Globus pallidus (tissue), 1 donor: ENCODE measurements around the gene SELENOM.

Source experiments
- DNase-seq: peaks from one replicate; pipeline ENCODE4 v3.0.0-alpha.2; 2015; ENCODE audit warnings: low spot score

SELENOM gene

DNA sequence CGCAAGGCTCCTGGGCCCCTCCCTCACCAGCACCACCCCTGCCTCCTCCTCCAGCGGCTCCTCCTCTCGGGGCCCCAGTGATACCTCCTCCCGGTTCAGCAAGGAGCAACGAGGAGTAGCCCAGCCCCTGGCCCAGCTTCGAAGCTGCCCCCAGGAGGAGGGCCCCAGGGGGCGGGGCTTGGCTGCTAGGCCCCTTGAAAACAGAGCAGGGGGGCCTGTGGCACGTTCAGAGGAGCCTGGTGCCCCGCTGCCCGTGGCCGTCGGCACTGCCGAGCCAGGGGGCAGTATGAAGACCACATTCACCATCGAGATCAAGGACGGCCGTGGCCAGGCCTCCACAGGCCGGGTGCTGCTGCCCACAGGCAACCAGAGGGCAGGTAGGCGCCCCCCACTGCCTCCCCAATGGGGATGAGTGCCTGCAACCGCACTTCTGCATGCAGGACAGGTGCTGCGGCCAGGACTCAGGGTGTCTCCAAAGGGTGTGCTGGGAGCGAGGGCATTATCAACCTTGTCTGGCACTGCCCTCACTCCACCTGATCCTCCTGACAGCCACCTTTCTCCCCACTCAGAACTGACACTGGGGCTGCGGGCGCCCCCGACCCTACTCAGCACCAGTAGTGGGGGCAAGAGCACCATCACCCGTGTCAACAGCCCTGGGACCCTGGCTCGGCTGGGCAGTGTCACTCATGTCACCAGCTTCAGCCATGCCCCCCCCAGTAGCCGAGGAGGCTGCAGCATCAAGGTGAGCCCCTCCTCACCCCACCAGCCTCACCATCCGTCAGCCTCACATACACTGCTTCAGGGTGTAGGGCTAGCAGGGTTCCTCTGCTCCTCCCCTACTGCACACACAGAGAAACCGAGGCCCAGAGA is 16.0 kb downstream of the SELENOM start:
- DNase-seq = no peak

DNA sequence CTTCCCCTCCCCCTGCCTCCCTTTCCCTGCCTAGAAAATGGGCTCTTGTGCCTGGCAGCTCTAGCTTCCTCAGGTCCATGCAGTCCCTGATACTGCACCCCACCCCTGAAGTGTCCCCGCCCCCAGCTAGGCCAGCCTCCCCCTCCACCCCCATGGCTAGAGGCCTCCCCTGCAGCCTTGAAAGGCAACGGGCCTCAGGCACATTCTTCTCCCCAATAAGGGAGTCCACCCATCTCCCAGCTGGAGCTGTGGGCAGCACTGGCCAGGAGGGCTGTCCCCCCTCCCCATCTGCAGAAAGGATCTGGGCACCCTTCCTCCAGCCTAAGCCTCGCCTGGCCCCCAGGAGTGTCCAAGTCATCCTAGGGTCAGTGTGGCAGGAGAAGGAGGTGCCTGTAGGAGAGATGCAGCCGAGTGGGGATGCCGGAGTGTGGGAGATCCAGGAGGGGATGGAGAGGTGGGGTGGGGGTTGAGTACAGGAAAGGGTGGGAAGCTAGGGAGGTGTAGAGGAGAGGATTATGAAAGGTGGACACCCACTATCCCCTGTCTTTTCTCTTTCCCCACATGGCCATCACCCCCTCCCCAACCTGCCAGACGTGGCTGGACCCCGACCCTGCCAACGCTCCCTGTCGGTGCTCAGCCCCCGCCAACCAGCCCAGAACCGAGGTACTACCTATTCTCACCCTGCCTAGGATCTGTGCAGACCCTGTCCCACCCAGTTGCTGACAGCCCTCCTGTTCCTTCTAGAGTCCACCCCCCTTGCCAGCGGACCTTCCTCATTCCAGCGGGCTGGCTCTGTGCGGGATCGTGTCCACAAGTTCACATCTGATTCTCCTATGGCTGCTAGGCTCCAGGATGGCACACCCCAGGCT is 16.9 kb downstream of the SELENOM start:
- DNase-seq = no peak

DNA sequence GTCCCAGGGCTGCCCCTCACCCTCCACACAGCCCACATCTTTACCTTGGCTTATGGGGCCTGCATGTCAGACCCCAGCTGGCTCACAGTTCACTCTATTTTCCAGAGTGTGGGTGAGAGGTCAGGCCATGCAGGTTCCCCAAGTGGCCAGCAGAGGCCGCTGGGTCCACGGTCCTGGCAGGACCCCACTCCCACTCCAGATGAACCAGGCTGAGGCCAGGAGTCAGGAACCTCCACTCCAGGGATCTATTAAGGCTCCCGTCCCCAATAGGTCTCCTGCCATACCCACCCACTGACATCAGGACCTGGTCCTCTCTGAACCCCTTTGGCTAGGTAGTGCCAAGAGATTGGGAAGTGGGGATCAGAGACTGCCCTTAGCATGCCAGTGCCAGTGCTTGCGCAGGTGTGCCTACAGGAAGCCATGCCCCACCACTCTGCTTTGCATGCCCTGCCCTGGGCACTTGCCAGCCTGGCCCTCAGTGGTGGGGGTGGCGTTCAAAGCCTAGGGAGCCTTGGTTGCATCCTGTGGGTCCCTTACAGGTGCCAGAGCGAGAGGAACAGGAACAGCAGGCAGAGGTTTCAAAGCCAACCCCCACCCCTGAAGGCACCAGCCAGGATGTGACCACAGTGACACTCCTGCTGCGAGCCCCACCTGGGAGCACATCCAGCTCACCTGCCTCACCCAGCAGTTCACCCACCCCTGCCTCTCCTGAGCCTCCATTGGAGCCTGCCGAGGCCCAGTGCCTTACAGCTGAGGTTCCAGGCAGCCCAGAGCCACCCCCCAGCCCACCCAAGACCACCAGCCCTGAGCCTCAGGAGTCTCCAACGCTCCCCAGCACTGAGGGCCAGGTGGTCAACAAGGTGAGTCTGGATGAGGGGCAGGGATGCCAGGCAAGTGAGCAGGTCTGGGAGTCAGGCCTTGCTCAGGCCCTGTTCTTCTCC is 17.9 kb downstream of the SELENOM start:
- peak; percentile 65 for DNase-seq

DNA sequence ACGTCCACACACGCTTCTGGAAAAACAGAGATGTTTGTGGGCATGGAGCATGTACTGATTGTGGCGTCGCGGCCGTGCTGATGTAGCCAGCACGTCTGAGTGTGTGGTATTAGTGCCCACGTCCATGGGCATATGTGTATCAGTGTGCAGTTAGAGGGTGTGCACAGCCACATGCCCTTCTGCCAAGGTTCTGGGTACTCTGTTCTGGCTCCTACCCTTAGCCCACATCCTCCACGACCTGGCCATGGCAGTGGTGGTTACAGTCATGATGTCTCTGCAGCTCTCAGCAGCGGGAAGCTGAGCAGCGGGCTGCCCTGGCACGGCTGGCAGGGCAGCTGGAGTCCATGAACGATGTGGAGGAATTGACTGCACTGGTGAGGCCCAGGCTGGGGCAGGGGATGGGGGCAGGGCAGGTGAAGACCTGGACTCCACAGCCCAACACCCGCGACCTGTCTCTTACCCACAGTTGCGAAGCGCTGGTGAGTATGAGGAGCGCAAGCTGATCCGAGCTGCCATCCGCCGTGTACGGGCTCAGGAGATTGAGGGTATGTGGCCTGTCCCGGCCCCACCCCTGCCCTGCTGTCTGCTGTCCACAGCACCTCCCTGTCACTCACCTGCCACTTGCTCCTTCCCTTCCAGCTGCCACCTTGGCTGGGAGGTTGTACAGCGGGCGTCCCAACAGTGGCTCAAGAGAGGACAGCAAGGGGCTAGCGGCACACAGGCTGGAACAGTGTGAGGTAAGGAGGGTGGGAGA is 19.0 kb downstream of the SELENOM start:
- no peak for DNase-seq

DNA sequence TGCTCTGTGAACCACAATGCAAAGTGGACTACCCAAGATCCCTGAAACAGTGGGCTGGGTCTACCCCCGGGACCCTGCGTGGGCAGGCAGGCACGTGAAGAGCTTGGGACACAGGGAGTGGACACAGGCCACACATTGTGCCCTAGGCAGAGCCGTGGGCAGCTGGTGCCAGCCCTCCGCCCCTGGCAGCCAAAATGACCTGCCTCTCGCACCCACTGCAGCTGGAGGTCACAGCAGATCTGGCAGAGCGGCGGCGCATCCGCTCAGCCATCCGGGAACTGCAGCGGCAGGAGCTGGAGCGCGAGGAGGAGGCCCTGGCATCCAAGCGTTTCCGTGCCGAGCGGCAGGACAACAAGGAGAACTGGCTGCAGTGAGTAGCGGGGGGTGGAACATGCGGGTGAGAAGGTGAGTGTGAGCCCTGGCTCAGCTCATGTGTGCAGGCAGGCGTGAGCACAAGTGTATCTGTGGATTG is 19.6 kb downstream of the SELENOM start:
- DNase-seq = no peak

DNA sequence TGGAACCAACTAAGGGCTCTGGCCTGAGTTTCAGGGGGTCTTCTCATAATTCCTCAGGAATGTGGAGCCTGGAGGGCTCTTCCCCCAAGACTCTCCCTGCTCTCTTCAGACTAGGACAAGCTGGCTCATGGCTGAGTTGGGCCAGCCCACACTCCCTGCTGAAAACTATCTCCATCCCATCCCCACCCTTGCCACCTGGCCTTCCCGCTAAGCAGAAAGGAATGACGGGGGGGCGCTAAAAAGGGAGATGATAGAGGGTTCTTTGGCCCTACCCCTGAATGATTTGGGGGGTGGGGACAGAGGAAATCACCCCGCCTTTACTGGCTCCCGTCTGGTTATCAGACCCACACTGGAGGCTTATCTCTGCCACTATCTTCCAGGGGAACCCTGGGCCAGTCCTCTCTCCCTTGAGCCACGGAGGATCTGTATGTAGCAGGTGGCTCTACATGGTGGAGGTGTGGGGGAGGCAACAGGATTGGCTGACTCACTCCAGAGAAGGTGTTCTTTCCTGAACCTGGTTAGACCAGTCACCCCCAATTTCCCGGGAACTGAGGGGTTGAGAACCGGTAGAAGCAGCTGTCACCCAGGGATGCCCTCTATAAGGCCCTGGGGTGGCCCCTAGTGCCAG is 20.6 kb downstream of the SELENOM start:
- no peak for DNase-seq

DNA sequence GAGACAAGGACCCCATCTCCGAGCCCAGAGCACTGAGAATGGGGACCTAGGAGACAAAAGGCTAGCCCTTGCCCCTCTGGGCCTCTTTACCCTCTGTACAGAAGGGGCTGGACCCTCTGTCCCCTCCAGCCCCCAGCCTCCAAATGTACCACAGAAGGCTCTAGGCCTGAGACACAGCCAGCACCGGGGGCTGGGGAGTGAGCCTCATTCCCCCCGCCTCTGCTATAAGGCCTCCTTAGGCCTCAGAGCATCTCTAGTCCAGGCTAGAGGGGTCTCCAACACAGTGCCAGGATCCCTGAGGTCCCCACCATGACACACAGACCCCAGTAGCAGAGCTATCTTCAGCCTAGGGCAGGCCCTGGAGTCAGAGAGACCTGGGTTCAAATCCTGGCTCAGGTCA is 21.4 kb downstream of the SELENOM start:
- DNase-seq = no peak

DNA sequence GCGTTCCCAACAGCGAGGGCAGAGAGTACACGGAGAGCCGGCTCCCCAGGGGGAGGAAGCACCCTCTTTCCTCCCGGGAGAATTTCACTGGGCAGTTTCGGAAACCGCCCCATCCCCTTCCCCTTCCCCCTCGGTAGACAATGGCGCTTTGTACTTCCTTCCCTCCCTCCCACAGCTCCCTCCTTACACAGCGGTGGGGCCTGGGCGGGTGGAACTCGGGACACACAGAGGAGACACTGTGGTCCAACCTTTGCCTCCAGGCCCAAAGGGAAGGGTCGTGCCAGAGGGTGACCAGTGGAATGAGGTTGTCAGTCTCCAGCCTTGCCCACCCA is 21.9 kb downstream of the SELENOM start:
- peak; percentile 92 for DNase-seq

DNA sequence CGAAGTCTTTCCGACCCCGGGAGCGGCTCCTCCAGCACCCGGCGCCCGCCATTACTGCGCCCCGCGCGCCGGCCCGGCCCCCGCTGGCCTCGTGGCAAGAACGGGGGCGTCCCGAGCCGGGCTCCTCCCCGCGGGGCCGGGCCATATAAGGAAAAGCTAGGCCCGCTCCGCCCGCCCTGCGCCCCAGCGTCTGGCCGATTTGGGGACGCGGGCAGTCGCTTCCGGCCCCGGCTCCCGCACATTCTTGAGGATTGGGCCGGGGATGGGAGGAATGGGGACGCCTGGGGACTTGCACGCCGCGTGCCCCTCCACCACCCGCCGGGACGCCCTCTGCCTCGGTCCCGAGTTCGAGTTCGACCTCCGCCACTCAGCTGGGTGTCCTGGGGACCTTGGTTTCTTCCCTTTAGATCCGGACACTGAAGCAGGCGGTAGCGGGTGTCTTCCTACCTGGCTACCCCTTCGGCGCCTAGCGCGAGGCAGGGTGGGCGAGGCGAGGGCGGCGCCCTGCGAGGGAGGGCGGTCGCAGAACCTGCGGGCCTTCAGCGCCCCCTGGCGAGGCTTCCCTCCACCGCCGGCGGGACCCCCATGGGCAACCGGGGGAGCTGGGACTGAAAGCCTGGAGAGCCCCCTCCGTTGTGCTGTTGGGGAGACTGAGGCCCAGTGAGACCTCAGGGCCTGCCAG is 22.4 kb downstream of the SELENOM start:
- DNase-seq = peak; percentile 88

DNA sequence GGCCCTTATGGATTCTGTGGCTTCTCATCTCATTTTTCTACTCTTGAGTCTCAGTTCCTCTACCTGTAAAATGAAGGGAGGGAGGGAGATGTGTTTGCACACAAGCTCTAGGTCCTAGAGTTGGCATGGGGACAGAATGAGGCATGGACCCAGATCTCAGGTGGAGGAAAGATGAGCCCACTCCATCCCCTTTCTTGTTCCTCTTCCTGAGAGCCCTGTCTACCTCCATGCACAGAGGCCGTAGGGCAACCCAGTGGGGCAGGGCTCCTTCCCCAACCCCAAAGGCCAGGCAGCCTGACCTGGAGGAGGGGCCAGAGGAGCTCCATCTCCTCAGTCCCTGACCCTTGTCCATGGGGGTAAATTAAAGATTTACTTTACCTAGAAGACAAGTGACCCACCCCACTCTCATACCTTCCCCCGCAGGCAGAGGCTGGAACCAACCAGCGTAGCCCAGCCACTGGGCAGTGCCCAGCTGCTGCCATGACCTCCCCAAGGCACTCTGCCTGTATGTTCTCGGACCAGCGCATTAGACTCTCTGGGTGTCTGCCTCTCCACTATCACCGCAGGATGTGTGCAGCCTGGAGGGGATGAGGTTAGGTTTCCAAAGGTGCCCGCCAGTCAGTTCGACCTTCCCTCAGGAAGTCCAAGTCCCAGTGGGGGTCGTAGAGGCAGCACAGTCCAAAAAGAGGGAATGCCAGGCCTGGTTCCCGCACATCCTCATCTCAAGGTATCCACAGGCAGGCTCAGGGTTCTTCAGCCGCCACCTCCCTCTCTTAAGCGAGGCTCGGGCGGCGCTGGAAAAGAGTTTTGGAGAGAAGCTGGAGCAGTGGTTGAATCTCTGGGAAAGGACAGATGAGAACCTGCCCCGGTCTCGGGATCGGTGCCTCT is 23.2 kb downstream of the SELENOM start:
- no peak for DNase-seq

DNA sequence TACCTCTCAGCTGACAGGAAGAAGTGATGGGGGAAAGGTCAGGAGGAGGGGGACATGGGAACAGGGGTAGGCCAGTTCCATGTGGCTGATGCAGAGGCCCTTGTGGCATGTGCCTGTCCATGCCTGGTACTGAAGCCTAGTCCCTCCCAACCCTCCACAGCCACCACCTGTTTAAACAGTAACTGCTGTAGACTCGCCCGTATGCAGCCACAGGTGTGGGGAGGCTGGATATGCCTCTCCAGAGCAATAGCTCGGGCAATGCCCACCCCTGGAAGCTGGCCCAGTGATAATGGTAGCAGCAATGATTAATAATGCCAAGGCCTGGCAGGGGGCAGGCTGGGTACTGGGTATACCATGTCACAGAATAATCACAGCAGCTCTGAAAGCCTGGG is 24.0 kb downstream of the SELENOM start:
- DNase-seq = no peak

DNA sequence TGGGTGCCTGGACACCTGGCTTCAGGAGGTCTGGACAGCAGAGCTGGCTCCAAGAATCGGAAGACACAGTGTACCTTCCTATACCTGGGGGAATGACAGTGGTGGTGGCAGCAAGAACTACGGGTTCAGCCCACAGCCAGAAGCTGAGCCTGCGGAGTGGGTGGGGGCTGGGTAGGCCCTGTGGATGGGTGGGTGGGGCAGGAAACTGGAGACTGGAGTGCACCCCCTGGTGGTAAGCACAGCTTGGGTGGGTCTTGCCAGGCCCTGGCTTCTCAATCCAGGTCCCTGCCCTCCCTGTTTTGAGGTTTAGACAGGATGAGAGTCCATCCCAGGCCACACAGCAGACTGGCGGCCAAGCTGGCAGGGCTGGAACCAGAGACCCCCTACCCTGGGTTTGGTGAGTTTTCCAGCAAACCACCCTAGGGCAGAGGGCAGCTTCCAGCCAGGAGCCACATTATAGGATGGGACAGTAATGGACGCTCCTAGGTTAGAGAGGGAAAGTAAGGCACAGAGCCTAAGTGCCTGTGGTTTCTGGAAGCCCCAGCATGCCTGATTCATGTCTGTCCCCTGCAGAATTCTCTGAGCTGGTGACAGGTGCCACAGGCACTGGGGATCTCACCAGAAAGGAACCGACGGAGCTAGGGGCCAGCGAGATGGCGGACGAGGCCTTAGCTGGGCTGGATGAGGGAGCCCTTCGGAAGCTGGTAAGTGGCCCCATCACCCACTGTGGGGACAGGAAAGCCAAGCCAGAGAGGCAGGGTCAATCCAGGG is 24.6 kb downstream of the SELENOM start:
- DNase-seq = no peak

DNA sequence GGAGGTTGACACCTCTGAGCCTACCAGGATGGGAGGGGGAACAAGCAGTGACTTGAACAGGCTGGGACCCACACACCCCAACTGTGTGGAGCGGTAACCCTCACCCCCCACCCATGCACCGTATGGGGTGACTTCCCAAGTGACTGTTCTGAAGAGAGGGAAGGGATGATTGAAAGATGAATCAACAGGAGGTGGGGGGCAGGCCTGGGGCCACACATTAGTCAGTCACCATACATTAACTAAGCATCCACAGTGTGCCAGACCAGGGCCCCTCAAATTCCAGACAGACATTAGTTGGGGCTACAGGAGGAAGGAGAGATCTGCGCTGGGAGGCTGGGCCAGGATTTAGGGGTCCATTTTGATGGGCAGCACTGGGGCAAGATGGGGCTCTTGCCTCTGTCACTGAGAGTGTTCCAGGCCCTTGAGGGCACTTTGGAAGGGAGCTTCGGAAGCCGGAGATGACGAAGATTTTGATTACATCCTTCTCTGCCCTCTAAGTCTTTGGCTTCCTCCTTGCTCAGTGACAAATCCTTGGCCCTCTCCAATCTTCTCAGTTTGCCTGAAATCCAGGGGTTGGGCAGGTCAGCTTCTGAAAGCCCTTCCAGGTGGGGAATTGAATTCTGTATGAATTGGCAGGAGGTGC is 25.3 kb downstream of the SELENOM start:
- DNase-seq = no peak

DNA sequence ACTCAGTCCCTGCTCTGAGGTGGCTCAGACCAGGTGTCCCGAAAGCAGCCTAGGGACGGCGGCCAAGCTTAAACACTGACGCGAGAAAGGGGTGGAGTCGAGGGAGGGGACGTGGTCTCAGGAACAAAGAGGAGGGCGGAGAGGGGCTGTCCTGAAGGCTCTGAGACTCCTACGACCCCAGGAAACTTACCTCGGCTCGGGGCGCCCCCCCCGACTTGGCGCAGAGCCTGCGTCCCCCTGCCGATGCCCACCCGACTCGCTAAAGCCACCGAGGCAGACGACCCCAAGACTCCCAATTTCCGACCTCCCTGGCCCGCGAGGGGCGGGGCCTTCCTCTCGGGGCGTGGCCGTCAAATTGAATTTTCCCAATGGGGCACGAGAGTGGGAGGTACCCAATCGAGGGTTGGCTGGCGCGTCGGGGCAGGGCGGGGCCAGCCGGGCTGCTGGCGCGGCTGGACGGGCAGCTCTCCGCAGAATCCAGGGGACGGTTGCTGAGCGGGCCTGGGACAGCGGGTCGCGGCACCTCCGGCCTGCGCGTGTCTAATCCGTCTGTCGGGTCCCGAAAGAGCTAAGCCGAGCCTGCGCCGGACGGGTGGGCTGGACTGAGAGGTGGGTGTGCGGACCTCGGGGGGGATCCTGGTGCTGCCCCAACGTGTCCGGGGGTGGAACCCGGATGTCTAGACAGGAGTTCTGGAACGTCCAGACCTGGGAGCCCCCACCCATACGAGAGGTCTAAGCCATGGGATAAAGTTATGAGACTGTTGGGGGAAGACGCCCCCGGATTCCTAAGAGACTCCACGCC is 26.3 kb downstream of the SELENOM start, which contains the start of gene SMTN:
Gene SMTN, plus strand, starts transcription at position 471 of the 802 bp plus-strand sequence. CDS start 1,941 bp downstream, outside the sequence.
- peak; percentile 73 for DNase-seq

DNA sequence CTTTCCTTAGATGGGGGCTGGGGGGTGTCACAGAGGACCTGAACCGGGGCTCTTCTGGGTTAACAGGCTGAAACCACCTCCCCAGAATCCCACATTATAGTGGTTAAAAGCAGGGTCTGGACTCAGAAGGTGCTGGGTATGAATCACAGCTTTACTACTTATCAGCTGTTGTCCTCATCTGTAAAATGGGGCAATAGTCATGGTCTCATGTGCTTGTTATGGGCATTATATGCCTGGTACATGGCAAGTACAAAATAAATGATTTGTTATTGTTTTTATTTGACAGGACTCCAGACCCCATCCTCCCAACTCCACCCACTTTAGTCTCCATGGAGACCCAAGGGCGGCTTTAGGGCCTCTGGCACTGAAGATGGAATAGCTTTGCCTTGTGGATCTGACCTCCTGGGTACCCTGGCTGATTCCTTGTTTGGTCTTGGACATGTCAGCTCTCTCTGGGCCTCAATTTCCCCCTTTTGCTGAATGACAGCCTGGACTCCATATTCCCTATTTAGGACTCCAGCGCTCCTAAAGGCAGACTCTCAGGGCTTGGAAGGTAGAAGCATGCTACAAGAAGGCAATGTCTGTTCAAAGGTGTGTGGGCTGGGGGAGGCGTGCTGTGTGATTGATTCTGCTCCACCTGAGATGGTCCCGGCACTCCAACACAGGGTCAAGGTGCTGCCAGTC is 27.1 kb downstream of the SELENOM start:
- no peak for DNase-seq

DNA sequence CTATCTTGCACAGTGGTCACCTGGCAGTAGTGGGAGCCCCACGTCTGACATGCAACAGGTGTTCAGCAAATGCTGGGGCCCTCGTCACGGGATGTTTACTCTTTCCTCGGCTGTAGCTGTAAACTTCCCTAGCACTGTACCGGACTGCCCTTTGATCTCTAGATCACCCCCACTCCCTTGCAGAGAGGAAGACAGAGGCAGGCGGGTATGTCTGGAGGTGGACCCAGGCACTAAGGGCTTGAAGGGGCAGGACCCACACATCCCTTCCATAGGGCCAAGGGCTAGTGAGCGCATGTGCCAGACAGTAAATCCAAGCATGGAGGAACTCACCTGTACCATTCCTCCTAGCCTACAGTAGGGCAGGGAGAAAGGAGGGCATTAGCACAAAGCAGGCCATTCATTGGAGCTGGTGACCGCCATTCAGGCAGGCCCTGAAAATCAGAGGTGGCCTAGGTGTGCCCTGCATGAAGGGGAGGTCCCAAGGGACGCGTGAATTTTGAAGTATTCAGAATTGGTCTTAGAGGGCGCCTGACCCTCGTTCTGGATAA is 28.2 kb downstream of the SELENOM start:
- DNase-seq = no peak
